Fibroblast of pulmonary artery (primary cell): Measurements from ENCODE around the gene MSI1.

ENCODE experiments used
- DNase-seq: peaks from one replicate; pipeline ENCODE4 v3.0.0-alpha.2; 2010; ENCODE audit warnings: low read depth
- H3K4me3 ChIP-seq: replicated peaks from 2 replicates; pipeline ENCODE4 v1.5.1; 2011; ENCODE audit warnings: low read depth, mild to moderate bottlenecking, control low read depth, low read length, moderate library complexity
- TF ChIP-seq, protein P1 (sequence below): IDR thresholded peaks from 2 replicates; pipeline ENCODE4 v1.5.1; 2011; ENCODE audit warnings: mild to moderate bottlenecking, control low read depth, low read length, inconsistent platforms; ENCODE audit errors: missing control alignments

MSI1 gene

GRCh38 chr12:120394483-120395367 lies 25.8 kb upstream of the MSI1 start:
- TF ChIP-seq, protein P1, sequence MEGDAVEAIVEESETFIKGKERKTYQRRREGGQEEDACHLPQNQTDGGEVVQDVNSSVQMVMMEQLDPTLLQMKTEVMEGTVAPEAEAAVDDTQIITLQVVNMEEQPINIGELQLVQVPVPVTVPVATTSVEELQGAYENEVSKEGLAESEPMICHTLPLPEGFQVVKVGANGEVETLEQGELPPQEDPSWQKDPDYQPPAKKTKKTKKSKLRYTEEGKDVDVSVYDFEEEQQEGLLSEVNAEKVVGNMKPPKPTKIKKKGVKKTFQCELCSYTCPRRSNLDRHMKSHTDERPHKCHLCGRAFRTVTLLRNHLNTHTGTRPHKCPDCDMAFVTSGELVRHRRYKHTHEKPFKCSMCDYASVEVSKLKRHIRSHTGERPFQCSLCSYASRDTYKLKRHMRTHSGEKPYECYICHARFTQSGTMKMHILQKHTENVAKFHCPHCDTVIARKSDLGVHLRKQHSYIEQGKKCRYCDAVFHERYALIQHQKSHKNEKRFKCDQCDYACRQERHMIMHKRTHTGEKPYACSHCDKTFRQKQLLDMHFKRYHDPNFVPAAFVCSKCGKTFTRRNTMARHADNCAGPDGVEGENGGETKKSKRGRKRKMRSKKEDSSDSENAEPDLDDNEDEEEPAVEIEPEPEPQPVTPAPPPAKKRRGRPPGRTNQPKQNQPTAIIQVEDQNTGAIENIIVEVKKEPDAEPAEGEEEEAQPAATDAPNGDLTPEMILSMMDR = no peak
- no peak for DNase-seq
- no peak overlapping the region for H3K4me3 ChIP-seq

DNA sequence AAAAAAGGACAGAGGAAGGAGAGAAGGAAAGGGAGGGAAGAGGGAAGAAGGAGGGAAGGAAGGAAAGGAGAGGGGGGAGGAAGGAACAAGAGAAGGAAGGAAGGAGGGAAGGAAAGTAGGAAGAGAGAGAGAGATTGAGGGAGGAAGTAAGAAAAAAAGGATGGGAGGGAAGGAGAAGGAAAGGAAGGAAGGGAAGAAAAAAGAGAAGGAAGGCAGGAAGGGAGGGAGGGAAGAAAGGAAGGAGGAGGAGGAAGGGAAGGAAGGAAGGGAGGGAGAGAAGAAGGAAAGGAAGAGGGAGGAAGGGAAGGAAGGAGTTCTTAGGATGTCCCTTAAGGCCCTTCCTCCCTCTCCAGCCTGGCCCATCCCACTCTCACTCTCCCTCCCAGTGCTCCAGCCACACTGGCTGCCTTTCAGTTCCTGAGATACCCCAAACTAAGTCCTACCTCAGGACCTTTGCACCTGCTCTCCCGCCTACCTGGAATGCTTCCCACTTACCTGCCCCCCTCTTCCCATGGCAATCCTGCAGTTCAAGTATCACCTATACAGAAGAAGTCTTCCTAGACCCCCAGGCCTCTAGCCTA lies 21.7 kb upstream of the MSI1 start:
- H3K4me3 ChIP-seq = no peak overlapping the region
- TF ChIP-seq, protein P1 = no peak
- DNase-seq = no peak

DNA sequence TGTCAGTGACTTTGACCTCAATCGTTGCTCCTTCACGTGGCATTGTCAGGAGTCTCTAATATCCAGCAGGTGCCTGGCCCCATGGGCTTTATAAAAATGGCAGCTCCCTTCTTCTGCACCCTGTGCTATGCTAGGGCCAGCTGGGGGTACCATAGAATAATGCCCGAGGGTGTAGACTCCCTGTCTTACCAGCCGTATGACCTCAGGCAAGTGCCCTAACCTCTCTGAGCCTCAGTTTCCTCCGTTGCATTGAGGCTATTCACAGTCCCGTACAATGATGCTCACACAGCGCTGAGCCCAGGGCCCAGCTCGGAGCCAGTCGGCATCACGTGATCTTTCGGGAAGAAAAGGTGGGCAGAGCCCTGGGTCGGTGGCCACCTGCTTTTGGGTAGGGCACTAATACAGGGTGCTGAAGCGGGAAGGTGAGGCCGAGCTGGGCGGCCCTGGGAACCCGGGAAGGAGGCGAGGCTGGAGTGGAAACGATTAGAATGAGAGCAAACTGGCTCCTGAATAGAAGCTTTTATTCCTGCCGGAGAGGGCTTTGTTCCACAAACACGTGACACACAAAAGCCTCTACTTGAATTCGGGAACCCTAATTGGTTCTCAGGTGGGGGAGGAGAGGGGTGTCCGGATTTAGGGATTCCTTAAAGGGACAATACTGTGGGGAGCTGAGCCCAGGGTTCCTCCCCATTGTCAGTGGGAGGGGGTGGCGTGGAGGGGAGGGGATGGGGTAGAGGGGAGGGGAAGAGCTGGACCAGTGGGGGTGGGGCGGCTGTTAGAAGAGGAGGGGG lies 19.9 kb upstream of the MSI1 start:
- no peak overlapping the region for H3K4me3 ChIP-seq
- no peak for DNase-seq
- TF ChIP-seq, protein P1 = no peak

DNA sequence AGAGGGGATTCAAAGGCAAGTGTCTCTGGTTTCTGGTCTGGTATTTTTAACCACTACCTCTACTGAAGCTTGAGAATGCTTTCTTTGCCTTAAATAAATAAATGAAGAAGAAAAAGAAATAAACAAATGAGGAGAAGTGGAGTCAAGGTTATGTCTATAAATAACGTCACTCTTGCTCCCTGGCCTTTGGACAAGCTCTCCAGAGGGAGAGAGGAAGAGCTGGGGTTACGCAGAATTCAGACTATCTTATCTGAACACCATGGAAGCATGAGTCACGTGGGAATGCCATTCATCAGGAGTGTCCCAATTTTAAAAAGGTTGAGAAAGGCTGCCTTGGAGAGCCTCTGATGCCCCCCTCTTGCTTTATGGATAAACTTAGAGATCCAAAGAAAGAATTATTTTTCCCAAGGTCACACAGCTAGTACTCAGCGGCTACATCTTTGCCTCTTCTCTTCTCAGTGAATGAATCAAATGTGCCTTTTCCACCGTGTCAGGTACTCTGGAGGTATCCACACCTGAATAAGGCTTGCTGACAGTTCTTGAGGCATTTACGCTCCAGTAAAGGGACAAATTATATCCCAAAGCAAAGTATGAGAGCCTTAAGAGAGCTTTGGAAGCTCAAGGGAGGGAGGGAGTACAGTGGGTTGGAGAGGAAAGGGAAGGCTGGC lies 12.9 kb upstream of the MSI1 start:
- DNase-seq = peak; percentile 53
- H3K4me3 ChIP-seq = no peak overlapping the region
- TF ChIP-seq, protein P1 = no peak

- TF ChIP-seq, protein P1 = no peak
- no peak for DNase-seq
These were observed 9.1 kb upstream of the MSI1 start for GRCh38 chr12:120378036-120378435.

GRCh38 chr12:120377611-120378010 lies 8.6 kb upstream of the MSI1 start:
- no peak overlapping the region for H3K4me3 ChIP-seq
- no peak for DNase-seq
- TF ChIP-seq, protein P1 = no peak

More at GRCh38 chr12:120378036-120378435, 9.1 kb upstream of the MSI1 start:
- no peak overlapping the region for H3K4me3 ChIP-seq
